Neural progenitor cell (in vitro differentiated cells): Measurements from ENCODE around the gene CLEC2B. TPM values are rescaled to one million over a fixed set of nuclear protein-coding genes. Genes with fewer than 3 reads are reported as not detected.

Experiments
- DNase-seq: peaks from one replicate; pipeline ENCODE4 v3.0.0-alpha.2; 2016; ENCODE audit warnings: low spot score
- H2AFZ ChIP-seq: fragments of 200-600 bp; sonication (generic); replicated peaks from 2 replicates; pipeline ENCODE4 v1.6.1; 2016; ENCODE audit warnings: antibody characterized with exemption
- H3F3A ChIP-seq: fragments of 200-600 bp; sonication (generic); 2 replicates; pipeline ENCODE4 v1.6.1; 2016; ENCODE audit warnings: antibody characterized with exemption, low read depth
- H3K27ac ChIP-seq: fragments of 200-600 bp; sonication (generic); 2 replicates; pipeline ENCODE4 v1.5.1; 2016; ENCODE audit warnings: mild to moderate bottlenecking
- H3K27me3 ChIP-seq: fragments of 200-600 bp; sonication (generic); 2 replicates; pipeline ENCODE4 v1.6.1; 2016; ENCODE audit warnings: mild to moderate bottlenecking, moderate library complexity
- H3K36me3 ChIP-seq: fragments of 200-600 bp; sonication (generic); 2 replicates; pipeline ENCODE4 v1.5.1; 2016
- H3K4me1 ChIP-seq: fragments of 200-600 bp; sonication (generic); 2 replicates; pipeline ENCODE4 v1.6.1; 2016; ENCODE audit warnings: mixed run types
- H3K4me2 ChIP-seq: fragments of 200-600 bp; sonication (generic); 2 replicates; pipeline ENCODE4 v1.6.1; 2016
- H3K4me3 ChIP-seq: fragments of 200-600 bp; sonication (generic); 2 replicates; pipeline ENCODE4 v1.5.1; 2016
- H3K79me2 ChIP-seq: fragments of 200-600 bp; sonication (generic); 2 replicates; pipeline ENCODE4 v1.6.1; 2016; ENCODE audit warnings: low read depth
- H3K9ac ChIP-seq: fragments of 200-600 bp; sonication (generic); 2 replicates; pipeline ENCODE4 v1.6.1; 2016
- H3K9me3 ChIP-seq: fragments of 200-600 bp; sonication (generic); 2 replicates; pipeline ENCODE4 v1.5.1; 2016; ENCODE audit warnings: low read depth
- H4K20me1 ChIP-seq: fragments of 200-600 bp; sonication (generic); 2 replicates; pipeline ENCODE4 v1.6.1; 2016; ENCODE audit warnings: low read depth
- H3K27ac Mint-ChIP-seq: 3 replicates; pipeline ENCODE4 v1.8.0; 2021; ENCODE audit warnings: mixed read lengths
- H3K27me3 Mint-ChIP-seq: 2 replicates; pipeline ENCODE4 v1.8.0; 2022; ENCODE audit warnings: low read depth, mild to moderate bottlenecking, inconsistent platforms, moderate library complexity, mixed read lengths; ENCODE audit not compliant: insufficient read depth
- H3K36me3 Mint-ChIP-seq: 3 replicates; pipeline ENCODE4 v1.8.0; 2021; ENCODE audit warnings: mixed read lengths
- H3K4me1 Mint-ChIP-seq: 3 replicates; pipeline ENCODE4 v1.8.0; 2021; ENCODE audit warnings: mixed read lengths
- H3K4me3 Mint-ChIP-seq: 3 replicates; pipeline ENCODE4 v1.8.0; 2021; ENCODE audit warnings: mild to moderate bottlenecking, moderate library complexity, mixed read lengths
- H3K9me3 Mint-ChIP-seq: 3 replicates; pipeline ENCODE4 v1.8.0; 2020; ENCODE audit warnings: mixed read lengths
- EZH2 ChIP-seq: fragments of 200-600 bp; sonication (generic); IDR thresholded peaks from 2 replicates; pipeline ENCODE4 v1.6.1; 2017; ENCODE audit warnings: antibody characterized with exemption, mild to moderate bottlenecking, moderate library complexity
- EZH2phosphoT487 ChIP-seq: fragments of 200-600 bp; sonication (generic); IDR thresholded peaks from 2 replicates; pipeline ENCODE4 v1.6.1; 2017; ENCODE audit warnings: antibody characterized with exemption
- total RNA-seq: library from RNA; depleted of rRNA; stranded (reverse); fragments of >200 nt; gene quantifications from 2 replicates; pipeline ENCODE4 v1.2.3, GENCODE V29; 2015; ENCODE audit warnings: low replicate concordance
- TF ChIP-seq, protein P1 (sequence below): fragments of 200-600 bp; sonication (generic); IDR thresholded peaks from 2 replicates; pipeline ENCODE4 v1.5.1; 2017; ENCODE audit warnings: antibody characterized with exemption, mild to moderate bottlenecking

CLEC2B gene
- total RNA-seq, 1 donor from 2014 or later: 1.0 TPM

DNA sequence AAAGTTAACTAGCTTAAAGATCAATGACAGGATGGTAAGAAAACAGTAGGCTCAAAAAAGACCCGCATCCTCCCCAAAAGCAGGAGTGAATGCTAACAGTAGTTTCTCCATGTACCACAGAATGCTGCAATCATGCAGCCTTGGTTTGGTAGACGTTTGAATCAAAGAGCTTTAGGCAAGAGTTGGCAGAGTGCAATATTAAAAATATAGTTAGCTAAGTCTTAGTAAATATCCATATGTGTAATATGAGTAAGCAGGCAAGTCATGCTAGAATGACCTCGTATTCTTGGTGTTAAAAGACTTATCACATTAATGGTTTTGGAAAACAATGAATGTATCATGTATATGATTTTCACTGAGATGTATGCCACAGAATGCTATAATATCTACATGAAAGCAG is 60.6 kb downstream of the CLEC2B start:
- H2AFZ ChIP-seq: no peak overlapping the region
- no peaks in the 10 kb centered on the region for H3K36me3 ChIP-seq
- Mint-ChIP-seq H3K27ac (no peak overlapping the region), H3K9me3 (no peaks in the 10 kb centered on the region), H3K36me3 (no peaks in the 10 kb centered on the region), H3K27me3 (peaks cover 2% of the 10 kb centered on the region), H3K4me1 (peaks cover 2% of the 10 kb centered on the region), H3K4me3 (no peak overlapping the region)
- no peaks in the 10 kb centered on the region for H4K20me1 ChIP-seq
- no peaks in the 10 kb centered on the region for H3F3A ChIP-seq
- H3K79me2 ChIP-seq: no peaks in the 10 kb centered on the region
- H3K4me1 ChIP-seq: no peaks in the 10 kb centered on the region
- DNase-seq: no peak
- H3K27me3 ChIP-seq: peaks cover 4% of the 10 kb centered on the region
- no peak overlapping the region for H3K27ac ChIP-seq
- no peaks in the 10 kb centered on the region for H3K9me3 ChIP-seq
- no peak overlapping the region for H3K4me3 ChIP-seq
- H3K4me2 ChIP-seq: no peak overlapping the region
- TF ChIP-seq EZH2phosphoT487 (no peak), EZH2 (no peak)
- TF ChIP-seq, protein P1, sequence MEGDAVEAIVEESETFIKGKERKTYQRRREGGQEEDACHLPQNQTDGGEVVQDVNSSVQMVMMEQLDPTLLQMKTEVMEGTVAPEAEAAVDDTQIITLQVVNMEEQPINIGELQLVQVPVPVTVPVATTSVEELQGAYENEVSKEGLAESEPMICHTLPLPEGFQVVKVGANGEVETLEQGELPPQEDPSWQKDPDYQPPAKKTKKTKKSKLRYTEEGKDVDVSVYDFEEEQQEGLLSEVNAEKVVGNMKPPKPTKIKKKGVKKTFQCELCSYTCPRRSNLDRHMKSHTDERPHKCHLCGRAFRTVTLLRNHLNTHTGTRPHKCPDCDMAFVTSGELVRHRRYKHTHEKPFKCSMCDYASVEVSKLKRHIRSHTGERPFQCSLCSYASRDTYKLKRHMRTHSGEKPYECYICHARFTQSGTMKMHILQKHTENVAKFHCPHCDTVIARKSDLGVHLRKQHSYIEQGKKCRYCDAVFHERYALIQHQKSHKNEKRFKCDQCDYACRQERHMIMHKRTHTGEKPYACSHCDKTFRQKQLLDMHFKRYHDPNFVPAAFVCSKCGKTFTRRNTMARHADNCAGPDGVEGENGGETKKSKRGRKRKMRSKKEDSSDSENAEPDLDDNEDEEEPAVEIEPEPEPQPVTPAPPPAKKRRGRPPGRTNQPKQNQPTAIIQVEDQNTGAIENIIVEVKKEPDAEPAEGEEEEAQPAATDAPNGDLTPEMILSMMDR: no peak
- H3K9ac ChIP-seq: no peak overlapping the region

DNA sequence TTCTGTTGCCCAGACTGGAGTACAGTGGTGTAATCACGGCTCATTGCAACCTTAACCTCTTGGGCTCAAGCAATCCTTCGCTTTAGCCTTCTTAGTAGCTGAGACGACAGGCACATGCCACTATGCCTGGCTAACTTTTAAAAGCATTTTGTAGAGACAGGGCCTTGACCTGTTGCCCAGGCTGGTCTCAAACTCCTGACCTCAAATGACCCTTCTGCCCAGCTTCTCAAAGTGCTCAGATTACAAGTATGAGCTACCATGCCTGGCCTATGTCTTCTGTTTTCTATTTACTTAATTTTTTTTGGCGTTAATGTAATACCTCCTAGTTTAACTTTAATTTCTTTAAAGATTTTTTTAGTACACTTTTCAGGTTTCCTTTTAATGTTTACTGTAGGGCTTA is 62.4 kb downstream of the CLEC2B start:
- Histone ChIP-seq H3K9me3 (no peaks in the 10 kb centered on the region), H3K4me2 (no peak overlapping the region), H3K4me3 (no peak overlapping the region), H3K27me3 (no peaks in the 10 kb centered on the region), H3K4me1 (no peaks in the 10 kb centered on the region), H3F3A (no peaks in the 10 kb centered on the region), H3K9ac (no peak overlapping the region), H3K79me2 (no peaks in the 10 kb centered on the region), H3K27ac (no peak overlapping the region), H3K36me3 (no peaks in the 10 kb centered on the region), H2AFZ (no peak overlapping the region), H4K20me1 (no peaks in the 10 kb centered on the region)
- Mint-ChIP-seq H3K4me3 (no peak overlapping the region), H3K9me3 (no peaks in the 10 kb centered on the region), H3K27ac (no peak overlapping the region), H3K4me1 (no peaks in the 10 kb centered on the region), H3K36me3 (no peaks in the 10 kb centered on the region), H3K27me3 (no peaks in the 10 kb centered on the region)
- no peak for DNase-seq
- TF ChIP-seq EZH2 (no peak), EZH2phosphoT487 (no peak)
- TF ChIP-seq, protein P1: no peak

DNA sequence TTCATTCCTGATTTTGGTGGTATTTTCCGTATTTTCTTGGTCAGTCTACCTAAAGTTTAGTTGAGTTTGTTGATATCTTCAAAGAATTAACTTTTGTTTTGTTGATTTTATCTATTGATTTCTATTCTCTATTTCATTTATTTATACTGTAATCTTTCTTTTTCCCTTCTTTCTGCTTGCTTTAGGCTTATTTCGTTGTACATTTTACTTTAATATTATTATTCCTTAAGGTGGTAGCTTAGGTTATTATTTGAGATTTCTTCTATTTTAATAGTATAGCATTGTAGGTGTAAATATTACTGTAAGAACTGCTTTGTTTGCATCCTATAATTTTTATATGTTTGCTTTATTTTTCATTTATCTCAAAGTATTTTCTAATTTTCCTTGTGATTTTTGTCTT is 63.3 kb downstream of the CLEC2B start:
- Histone ChIP-seq H3K27ac (no peak overlapping the region), H3K4me3 (no peak overlapping the region), H2AFZ (no peak overlapping the region), H3F3A (no peaks in the 10 kb centered on the region), H3K27me3 (no peaks in the 10 kb centered on the region), H3K9ac (no peak overlapping the region), H3K4me1 (no peaks in the 10 kb centered on the region), H3K4me2 (no peak overlapping the region), H3K36me3 (no peaks in the 10 kb centered on the region), H4K20me1 (no peaks in the 10 kb centered on the region), H3K9me3 (no peaks in the 10 kb centered on the region), H3K79me2 (no peaks in the 10 kb centered on the region)
- H3K36me3 Mint-ChIP-seq: no peaks in the 10 kb centered on the region
- H3K27me3 Mint-ChIP-seq: no peaks in the 10 kb centered on the region
- no peak overlapping the region for H3K27ac Mint-ChIP-seq
- H3K9me3 Mint-ChIP-seq: no peaks in the 10 kb centered on the region
- no peak for DNase-seq
- H3K4me3 Mint-ChIP-seq: no peak overlapping the region
- H3K4me1 Mint-ChIP-seq: no peaks in the 10 kb centered on the region
- TF ChIP-seq EZH2: no peak

Other genes starting within 250 kb of the CLEC2B start
- 10.3 and 18.7 TPM in 2 replicates for gene CLEC2D, start 199.6 kb downstream of the CLEC2B start, total RNA-seq
- not detected in 2 replicates for gene CLECL1, start 136.3 kb downstream of the CLEC2B start, total RNA-seq
- gene CD69, start 108.5 kb downstream of the CLEC2B start, total RNA-seq: not detected in 2 replicates
- gene KLRF1, start 41.9 kb downstream of the CLEC2B start, total RNA-seq: not detected in 2 replicates
- not detected in 2 replicates for gene KLRF2, start 12.1 kb upstream of the CLEC2B start, total RNA-seq
- not detected in 2 replicates for gene CLEC2A, start 63.0 kb upstream of the CLEC2B start, total RNA-seq
- not detected in 2 replicates for gene CLEC12A, start 102.1 kb upstream of the CLEC2B start, total RNA-seq
- not detected in 2 replicates for gene CLEC1B, start 129.8 kb upstream of the CLEC2B start, total RNA-seq
- gene CLEC12B, start 141.3 kb upstream of the CLEC2B start, total RNA-seq: not detected in 2 replicates
- gene CLEC9A, start 161.3 kb upstream of the CLEC2B start, total RNA-seq: not detected in 2 replicates
- not detected in 2 replicates for gene CLEC1A, start 229.6 kb upstream of the CLEC2B start, total RNA-seq